ENCODE data around the gene C2CD3.

Gene C2CD3

GRCh38 chr11:73978576-73979086 is 192.2 kb downstream of the C2CD3 start:
- no peak for DNase-seq

GRCh38 chr11:73977856-73978519 is 192.8 kb downstream of the C2CD3 start:
- DNase-seq = no peak

- no peak for DNase-seq
These were observed 194.2 kb downstream of the C2CD3 start for GRCh38 chr11:73976451-73977151.

GRCh38 chr11:73975479-73975757 is 195.4 kb downstream of the C2CD3 start:
- DNase-seq = no peak

GRCh38 chr11:73974604-73975478 is 196.0 kb downstream of the C2CD3 start:
- DNase-seq = no peak

GRCh38 chr11:73972620-73973449 is 198.0 kb downstream of the C2CD3 start:
- no peak for DNase-seq

- DNase-seq = no peak
These were observed 198.6 kb downstream of the C2CD3 start for GRCh38 chr11:73972187-73972586.

- no peak for DNase-seq
These were observed 199.6 kb downstream of the C2CD3 start for GRCh38 chr11:73971175-73971719.

GRCh38 chr11:73969991-73970800 is 200.6 kb downstream of the C2CD3 start:
- DNase-seq = no peak

GRCh38 chr11:73969091-73969490 is 201.7 kb downstream of the C2CD3 start:
- no peak for DNase-seq

- DNase-seq = no peak
These were observed 202.3 kb downstream of the C2CD3 start for GRCh38 chr11:73968356-73968966.

GRCh38 chr11:73965764-73966121 is 205.1 kb downstream of the C2CD3 start:
- no peak for DNase-seq

- no peak for DNase-seq
These were observed 205.6 kb downstream of the C2CD3 start for GRCh38 chr11:73965076-73965763.

GRCh38 chr11:73963861-73964260 is 206.9 kb downstream of the C2CD3 start:
- DNase-seq = no peak

Measured in NCI-H1436 treated with DMSO at 0.1 percent for 48 hours (cell line).